Lower leg skin (tissue), 3 donors: Measurements from ENCODE around the gene C22orf39.

Experiments
- POLR2A ChIP-seq, 2 donors: fragments of 450-650 bp; IDR thresholded peaks; one replicate each; pipeline ENCODE4 v1.6.1; 2016 to 2017; ENCODE audit warnings: antibody characterized with exemption in 2 of 2, mild to moderate bottlenecking in 1 of 2, moderate library complexity in 1 of 2
- TF ChIP-seq, protein P1 (sequence below), 3 donors: fragments of 450-650 bp; IDR thresholded peaks; one replicate each; pipeline ENCODE4 v1.5.1; 2016; ENCODE audit warnings: antibody characterized with exemption in 3 of 3, mild to moderate bottlenecking in 3 of 3, moderate library complexity in 2 of 3

DNA sequence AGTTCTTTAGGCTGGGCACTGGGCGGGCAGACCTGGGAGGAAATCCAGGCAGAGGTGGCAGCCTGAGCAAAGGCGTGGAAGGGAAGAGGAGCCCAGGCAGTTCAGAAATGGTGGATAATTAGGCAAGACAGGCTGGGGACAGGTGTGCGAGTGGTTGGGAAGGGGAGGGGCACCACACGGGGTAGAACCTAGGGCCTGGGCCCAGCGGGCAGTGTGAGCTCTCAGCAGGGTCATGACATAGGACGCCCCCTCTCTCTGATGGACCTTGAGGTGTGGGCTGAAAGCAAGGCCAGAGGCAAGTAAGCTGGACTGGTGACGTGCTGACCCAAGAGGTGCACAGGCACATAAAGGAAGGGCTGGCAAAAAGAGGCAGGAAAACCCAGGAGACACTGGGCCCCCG is 24.7 kb upstream of the C22orf39 start:
- TF ChIP-seq, protein P1, sequence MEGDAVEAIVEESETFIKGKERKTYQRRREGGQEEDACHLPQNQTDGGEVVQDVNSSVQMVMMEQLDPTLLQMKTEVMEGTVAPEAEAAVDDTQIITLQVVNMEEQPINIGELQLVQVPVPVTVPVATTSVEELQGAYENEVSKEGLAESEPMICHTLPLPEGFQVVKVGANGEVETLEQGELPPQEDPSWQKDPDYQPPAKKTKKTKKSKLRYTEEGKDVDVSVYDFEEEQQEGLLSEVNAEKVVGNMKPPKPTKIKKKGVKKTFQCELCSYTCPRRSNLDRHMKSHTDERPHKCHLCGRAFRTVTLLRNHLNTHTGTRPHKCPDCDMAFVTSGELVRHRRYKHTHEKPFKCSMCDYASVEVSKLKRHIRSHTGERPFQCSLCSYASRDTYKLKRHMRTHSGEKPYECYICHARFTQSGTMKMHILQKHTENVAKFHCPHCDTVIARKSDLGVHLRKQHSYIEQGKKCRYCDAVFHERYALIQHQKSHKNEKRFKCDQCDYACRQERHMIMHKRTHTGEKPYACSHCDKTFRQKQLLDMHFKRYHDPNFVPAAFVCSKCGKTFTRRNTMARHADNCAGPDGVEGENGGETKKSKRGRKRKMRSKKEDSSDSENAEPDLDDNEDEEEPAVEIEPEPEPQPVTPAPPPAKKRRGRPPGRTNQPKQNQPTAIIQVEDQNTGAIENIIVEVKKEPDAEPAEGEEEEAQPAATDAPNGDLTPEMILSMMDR (IDR thresholded peaks at IDR 0.05) = no peak
- no peak for TF ChIP-seq POLR2A (IDR thresholded peaks at IDR 0.05)
